CD4-positive, alpha-beta T cell (primary cell): Measurements from ENCODE around the gene SPNS3. TPM values are rescaled to one million over a fixed set of nuclear protein-coding genes. Genes with fewer than 3 reads are reported as not detected.

Experiments used
- ATAC-seq: fragments of 200-7000 bp; cut with Tn5 transposase; one replicate; pipeline ENCODE4 v1.10.0; 2022; ENCODE audit warnings: mild to moderate bottlenecking; ENCODE audit not compliant: poor library complexity
- CTCF ChIA-PET: fragments of 350-600 bp; sonication (Branson Sonifier 250); formaldehyde crosslinking; loops from one replicate; lab custom pipeline; 2021; ENCODE audit warnings: antibody characterized with exemption, inconsistent platforms; lab: Charles Lee
- POLR2A ChIA-PET: fragments of 350-600 bp; sonication (Branson Sonifier 250); formaldehyde crosslinking; loops from one replicate; lab custom pipeline; 2021; ENCODE audit warnings: antibody characterized with exemption, inconsistent platforms; lab: Charles Lee
- DNase-seq, 14 experiments: peaks; one replicate each; pipeline ENCODE4 v3.0.0-alpha.2; 2013 to 2020; ENCODE audit warnings: mixed read lengths in 2 of 14
- H3K27ac ChIP-seq, 2 donors: one replicate each; pipeline versions ENCODE4 v1.5.1 to v1.7.0; 2013; ENCODE audit warnings: low read length in 2 of 2, low read depth in 1 of 2, mild to moderate bottlenecking in 1 of 2
- H3K27me3 ChIP-seq, 2 experiments: 1 replicate in 1 of 2; 2 replicates in 1 of 2; pipeline versions ENCODE4 v1.6.1 to v1.7.0; 2013; ENCODE audit warnings: low read length in 2 of 2, control low read depth in 1 of 2, mild to moderate bottlenecking in 1 of 2, moderate library complexity in 1 of 2; ENCODE audit not compliant: insufficient read depth in 2 of 2, control insufficient read depth in 1 of 2
- H3K36me3 ChIP-seq: one replicate; pipeline ENCODE4 v1.6.1; 2013; ENCODE audit warnings: low read length, control low read depth; ENCODE audit not compliant: insufficient read depth
- H3K4me1 ChIP-seq: one replicate; pipeline ENCODE4 v1.6.1; 2013; ENCODE audit warnings: low read length, control low read depth; ENCODE audit not compliant: insufficient read depth
- H3K4me3 ChIP-seq: one replicate; pipeline ENCODE4 v1.5.1; 2013; ENCODE audit warnings: mild to moderate bottlenecking, low read length, moderate library complexity
- H3K9me3 ChIP-seq, 2 experiments: 1 replicate in 1 of 2; 2 replicates in 1 of 2; pipeline versions ENCODE4 v1.6.1 to v1.7.0; 2013; ENCODE audit warnings: low read length in 2 of 2, mild to moderate bottlenecking in 2 of 2, control low read depth in 1 of 2, moderate library complexity in 1 of 2; ENCODE audit not compliant: control insufficient read depth in 1 of 2, insufficient read depth in 1 of 2
- H3K27ac Mint-ChIP-seq: one replicate; pipeline ENCODE4 v1.8.0; 2020; ENCODE audit warnings: mixed read lengths
- H3K27me3 Mint-ChIP-seq: one replicate; pipeline ENCODE4 v1.8.0; 2021; ENCODE audit warnings: mixed read lengths
- H3K36me3 Mint-ChIP-seq: one replicate; pipeline ENCODE4 v1.8.0; 2021; ENCODE audit warnings: low read depth, mixed read lengths
- H3K4me1 Mint-ChIP-seq: one replicate; pipeline ENCODE4 v1.8.0; 2021; ENCODE audit warnings: low read depth, mixed read lengths
- H3K4me3 Mint-ChIP-seq: one replicate; pipeline ENCODE4 v1.8.0; 2020; ENCODE audit warnings: mild to moderate bottlenecking, mixed read lengths
- H3K9me3 Mint-ChIP-seq: one replicate; pipeline ENCODE4 v1.8.0; 2020; ENCODE audit warnings: mixed read lengths
- intact Hi-C, 2 experiments: fragments of 100-400 bp; cut with DNase I in 1 of 2; cut with micrococcal nuclease in 1 of 2; formaldehyde crosslinking; loops; one replicate each; pipeline versions ENCODE4 v1.15.1 to v1.9.0; 2023 to 2025; cut with DNase I, micrococcal nuclease
- total RNA-seq, 174 experiments: library from RNA in 2 of 174; stranded (reverse) in 2 of 174; gene quantifications; one replicate each; pipeline ENCODE4 v1.2.3 and lab custom pipeline; 2021 to 2026
- TF ChIP-seq, protein P1 (sequence below): fragments of 200-600 bp; IDR thresholded peaks from one replicate; pipeline ENCODE4 v1.8.0; 2022; ENCODE audit warnings: antibody characterized with exemption, mild to moderate bottlenecking

SPNS3 gene
- total RNA-seq, 2 experiments from 2014 or later: 2.3 to 2.5 TPM

DNA sequence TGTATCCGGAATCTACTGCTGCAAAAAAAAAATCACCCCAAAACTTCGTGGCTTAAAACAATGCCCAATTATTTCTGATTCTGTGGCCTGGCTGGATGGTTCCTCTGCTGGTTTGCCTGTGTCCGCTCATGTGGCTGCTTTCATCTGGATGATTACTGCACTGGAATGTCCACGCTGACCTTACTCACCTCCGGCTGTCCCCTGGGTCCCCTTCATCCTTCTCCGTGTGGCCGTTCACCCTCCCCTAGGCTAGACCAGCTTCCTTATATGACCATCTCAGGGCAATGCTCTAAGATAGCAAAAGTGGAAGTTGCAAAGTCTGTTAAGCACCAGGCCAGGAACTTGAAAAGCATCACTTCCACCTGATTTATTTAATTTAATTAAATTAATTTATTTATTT lies 33.5 kb downstream of the SPNS3 start:
- no peaks in the 10 kb centered on the region for H3K36me3 Mint-ChIP-seq
- no peaks in the 10 kb centered on the region for H3K36me3 ChIP-seq
- no peak for ATAC-seq
- H3K4me3 Mint-ChIP-seq: no peak overlapping the region
- H3K27ac ChIP-seq: no peak overlapping the region
- ChIA-PET POLR2A (no interaction called here), CTCF (no interaction called here)
- H3K27ac Mint-ChIP-seq: no peak overlapping the region
- TF ChIP-seq, protein P1, sequence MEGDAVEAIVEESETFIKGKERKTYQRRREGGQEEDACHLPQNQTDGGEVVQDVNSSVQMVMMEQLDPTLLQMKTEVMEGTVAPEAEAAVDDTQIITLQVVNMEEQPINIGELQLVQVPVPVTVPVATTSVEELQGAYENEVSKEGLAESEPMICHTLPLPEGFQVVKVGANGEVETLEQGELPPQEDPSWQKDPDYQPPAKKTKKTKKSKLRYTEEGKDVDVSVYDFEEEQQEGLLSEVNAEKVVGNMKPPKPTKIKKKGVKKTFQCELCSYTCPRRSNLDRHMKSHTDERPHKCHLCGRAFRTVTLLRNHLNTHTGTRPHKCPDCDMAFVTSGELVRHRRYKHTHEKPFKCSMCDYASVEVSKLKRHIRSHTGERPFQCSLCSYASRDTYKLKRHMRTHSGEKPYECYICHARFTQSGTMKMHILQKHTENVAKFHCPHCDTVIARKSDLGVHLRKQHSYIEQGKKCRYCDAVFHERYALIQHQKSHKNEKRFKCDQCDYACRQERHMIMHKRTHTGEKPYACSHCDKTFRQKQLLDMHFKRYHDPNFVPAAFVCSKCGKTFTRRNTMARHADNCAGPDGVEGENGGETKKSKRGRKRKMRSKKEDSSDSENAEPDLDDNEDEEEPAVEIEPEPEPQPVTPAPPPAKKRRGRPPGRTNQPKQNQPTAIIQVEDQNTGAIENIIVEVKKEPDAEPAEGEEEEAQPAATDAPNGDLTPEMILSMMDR: no peak
- H3K9me3 Mint-ChIP-seq: no peaks in the 10 kb centered on the region
- intact Hi-C loops: no loop called here
- no peaks in the 10 kb centered on the region for H3K9me3 ChIP-seq
- no peaks in the 10 kb centered on the region for H3K4me1 Mint-ChIP-seq
- no peak overlapping the region for H3K4me3 ChIP-seq
- H3K4me1 ChIP-seq: no peaks in the 10 kb centered on the region
- no peaks in the 10 kb centered on the region for H3K27me3 ChIP-seq
- H3K27me3 Mint-ChIP-seq: no peaks in the 10 kb centered on the region
- no peak for DNase-seq

DNA sequence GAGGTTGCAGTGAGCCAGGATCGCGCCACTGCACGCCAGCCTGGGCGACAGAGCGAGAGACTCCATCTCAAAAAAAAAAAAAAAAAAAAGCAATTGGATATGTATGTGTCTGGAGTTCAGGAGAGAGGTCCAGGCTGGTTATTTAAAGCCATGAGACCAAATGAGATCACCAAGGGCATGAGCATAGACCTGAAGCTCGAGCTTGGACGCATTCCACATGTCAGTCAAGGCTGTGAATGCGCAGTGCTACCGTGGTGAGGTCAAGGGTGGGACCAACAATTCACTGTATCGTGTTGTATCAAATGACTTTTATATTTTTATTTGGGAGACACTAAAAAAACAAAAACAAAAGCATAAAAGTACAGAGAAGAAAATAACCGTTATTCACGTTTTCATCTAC lies 35.8 kb downstream of the SPNS3 start:
- Mint-ChIP-seq H3K27me3 (no peaks in the 10 kb centered on the region), H3K9me3 (no peaks in the 10 kb centered on the region), H3K4me1 (no peaks in the 10 kb centered on the region), H3K4me3 (no peak overlapping the region), H3K36me3 (no peaks in the 10 kb centered on the region), H3K27ac (no peak overlapping the region)
- H3K4me3 ChIP-seq: no peak overlapping the region
- TF ChIP-seq, protein P1: no peak
- H3K27ac ChIP-seq: no peak overlapping the region
- DNase-seq: no peak
- ATAC-seq: no peak
- POLR2A ChIA-PET: no interaction called here
- H3K4me1 ChIP-seq: no peaks in the 10 kb centered on the region
- CTCF ChIA-PET: no interaction called here
- H3K9me3 ChIP-seq: no peaks in the 10 kb centered on the region
- H3K36me3 ChIP-seq: no peaks in the 10 kb centered on the region
- H3K27me3 ChIP-seq: no peaks in the 10 kb centered on the region
- intact Hi-C loops: no loop called here

DNA sequence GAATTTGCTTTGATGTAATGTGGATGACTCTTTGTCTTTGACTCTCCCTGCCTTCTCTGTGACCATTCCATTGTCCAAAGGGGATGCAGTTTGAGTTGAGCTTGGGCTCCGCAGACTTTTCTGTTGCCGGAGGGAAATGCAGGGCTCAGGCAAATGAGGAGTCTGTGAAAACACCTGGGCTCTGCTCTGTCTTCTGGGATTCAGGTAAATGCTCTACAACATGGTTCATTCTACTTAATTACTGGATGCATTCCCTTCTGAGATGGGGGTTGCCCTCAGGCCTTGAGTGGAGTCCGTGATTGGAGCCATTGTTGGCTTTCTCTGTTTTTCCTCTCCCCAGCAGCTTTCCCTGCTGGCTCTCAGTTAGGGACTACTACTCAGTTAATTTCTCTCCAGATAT lies 38.5 kb downstream of the SPNS3 start:
- Mint-ChIP-seq H3K4me1 (no peaks in the 10 kb centered on the region), H3K36me3 (no peaks in the 10 kb centered on the region), H3K27ac (no peak overlapping the region), H3K4me3 (no peak overlapping the region), H3K9me3 (no peaks in the 10 kb centered on the region), H3K27me3 (no peaks in the 10 kb centered on the region)
- H3K36me3 ChIP-seq: no peaks in the 10 kb centered on the region
- DNase-seq (no peak), ATAC-seq (no peak)
- no peaks in the 10 kb centered on the region for H3K9me3 ChIP-seq
- CTCF ChIA-PET: no interaction called here
- H3K4me3 ChIP-seq: no peak overlapping the region
- intact Hi-C loops: no loop called here
- POLR2A ChIA-PET: no interaction called here
- no peaks in the 10 kb centered on the region for H3K27me3 ChIP-seq
- TF ChIP-seq, protein P1: no peak
- no peak overlapping the region for H3K27ac ChIP-seq
- H3K4me1 ChIP-seq: no peaks in the 10 kb centered on the region
